Lung (tissue), 12 donors: ENCODE measurements around the gene USP32. TPM values are rescaled to one million over a fixed set of nuclear protein-coding genes. Genes with fewer than 3 reads are reported as not detected.

Experiments
- ATAC-seq: fragments of 200-7000 bp; cut with Tn5 transposase; one replicate; pipeline ENCODE4 v1.9.1; 2020; ENCODE audit warnings: moderate number of reproducible peaks; ENCODE audit not compliant: insufficient read depth, low FRiP score
- DNase-seq, 3 donors: peaks; one replicate each; pipeline ENCODE4 v3.0.0-alpha.2; 2013 to 2017
- H3K27ac ChIP-seq, 2 donors: one replicate each; pipeline ENCODE4 v1.5.1; 2013; ENCODE audit warnings: mild to moderate bottlenecking in 2 of 2, moderate library complexity in 2 of 2, control low read depth in 1 of 2, inconsistent platforms in 1 of 2, low read depth in 1 of 2, low read length in 1 of 2
- H3K27me3 ChIP-seq, 3 donors: one replicate each; pipeline ENCODE4 v1.5.1; 2013; ENCODE audit warnings: low read length in 2 of 3; ENCODE audit not compliant: control insufficient read depth in 3 of 3, insufficient read depth in 3 of 3
- H3K36me3 ChIP-seq, 4 donors: one replicate each; pipeline ENCODE4 v1.5.1; 2013; ENCODE audit warnings: low read length in 4 of 4, mild to moderate bottlenecking in 1 of 4, moderate library complexity in 1 of 4; ENCODE audit not compliant: control insufficient read depth in 4 of 4, insufficient read depth in 4 of 4
- H3K4me1 ChIP-seq, 5 donors: one replicate each; pipeline ENCODE4 v1.5.1; 2013; ENCODE audit warnings: low read length in 5 of 5, mild to moderate bottlenecking in 2 of 5, moderate library complexity in 1 of 5; ENCODE audit not compliant: control insufficient read depth in 5 of 5, insufficient read depth in 5 of 5
- H3K4me3 ChIP-seq: one replicate; pipeline ENCODE4 v1.5.1; 2013; ENCODE audit warnings: mild to moderate bottlenecking, control low read depth, moderate library complexity
- H3K9ac ChIP-seq, 2 donors: one replicate each; pipeline ENCODE4 v1.5.1; 2013; ENCODE audit warnings: low read length in 2 of 2, control low read depth in 1 of 2; ENCODE audit not compliant: insufficient read depth in 1 of 2
- H3K9me3 ChIP-seq, 4 donors: one replicate each; pipeline ENCODE4 v1.5.1; 2013; ENCODE audit warnings: low read length in 3 of 4, mild to moderate bottlenecking in 1 of 4, moderate library complexity in 1 of 4; ENCODE audit not compliant: control insufficient read depth in 4 of 4, insufficient read depth in 3 of 4
- WGBS, 2 donors: extraction: QIAGEN DNeasy Blood & Tissue Kit; methylation state at CpG; one replicate each; pipeline ENCODE4 v1.1.7; 2013; 5-methylcytosine and 5-hydroxymethylcytosine counted together
- polyA plus RNA-seq, 2 donors: library from polyadenylated mRNA; stranded (reverse); fragments of 200-250 nt; gene quantifications; one replicate each; pipeline ENCODE4 v1.2.1, GENCODE V29; 2013
- total RNA-seq, 2 donors: library from RNA; depleted of rRNA in 1 of 2; stranded (reverse); fragments of >200 nt in 1 of 2; gene quantifications; one replicate each; pipeline ENCODE4 v1.2.1, GENCODE V29; 2014 to 2021
- TF ChIP-seq, protein P1 (sequence below): IDR thresholded peaks from 2 replicates; pipeline ENCODE4 v1.5.1; 2012; ENCODE audit warnings: mild to moderate bottlenecking; ENCODE audit errors: control extremely low read depth, extremely low read depth
- donor health status: control.
- donor health status: control.
- donor health status: Bipolar disorder and iron deficiency.
- donor health status: healthy.
- donor health status: DM: yes; HTN: yes; CAD: no.

USP32 gene
- total and polyA plus RNA-seq, 4 donors: 18.2 to 96.6 (median 51.1) TPM

DNA sequence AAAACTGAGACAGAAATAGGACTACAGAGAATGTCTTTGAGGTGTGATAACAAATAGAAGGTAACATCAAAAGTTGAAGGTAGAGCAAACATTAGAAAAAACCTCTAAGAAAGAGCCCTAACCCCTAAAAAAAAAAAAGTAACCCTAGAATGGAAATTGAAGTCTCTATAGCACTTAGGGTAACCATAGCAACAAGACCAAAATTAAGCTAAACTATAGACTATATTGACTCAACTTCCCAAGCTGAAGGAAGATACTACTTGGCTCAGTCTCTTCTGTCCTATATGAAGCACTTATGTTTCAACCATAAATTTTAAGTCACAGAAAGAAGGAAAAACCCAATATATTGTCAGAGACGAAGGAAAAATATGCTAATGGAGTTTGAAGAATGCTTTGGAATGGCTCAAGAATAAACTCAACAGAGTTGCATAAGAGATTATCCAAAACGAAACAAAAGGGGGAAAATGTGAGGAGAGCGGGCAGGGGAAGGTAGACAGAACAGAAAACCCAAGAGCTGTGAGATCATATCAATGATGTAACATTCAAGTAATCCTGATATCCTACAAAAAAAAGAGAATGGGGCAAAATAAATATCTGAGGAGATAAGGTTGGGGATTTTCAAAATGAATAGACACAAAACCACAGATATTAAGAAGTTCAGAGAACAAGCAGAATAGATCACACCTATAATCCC, 88.4 kb downstream of the USP32 start:
- 74 to 79% methylated on average over 3 of the region's 3 CpGs for WGBS, 2 donors

GRCh38 chr17:60301649-60302048, 90.3 kb downstream of the USP32 start:
- peaks cover 0 to 4% (median 0%) of the 10 kb centered on the region in 5 donors for H3K4me1 ChIP-seq
- peaks cover 0 to 6% (median 0%) of the 10 kb centered on the region in 4 donors for H3K36me3 ChIP-seq
- TF ChIP-seq, protein P1, sequence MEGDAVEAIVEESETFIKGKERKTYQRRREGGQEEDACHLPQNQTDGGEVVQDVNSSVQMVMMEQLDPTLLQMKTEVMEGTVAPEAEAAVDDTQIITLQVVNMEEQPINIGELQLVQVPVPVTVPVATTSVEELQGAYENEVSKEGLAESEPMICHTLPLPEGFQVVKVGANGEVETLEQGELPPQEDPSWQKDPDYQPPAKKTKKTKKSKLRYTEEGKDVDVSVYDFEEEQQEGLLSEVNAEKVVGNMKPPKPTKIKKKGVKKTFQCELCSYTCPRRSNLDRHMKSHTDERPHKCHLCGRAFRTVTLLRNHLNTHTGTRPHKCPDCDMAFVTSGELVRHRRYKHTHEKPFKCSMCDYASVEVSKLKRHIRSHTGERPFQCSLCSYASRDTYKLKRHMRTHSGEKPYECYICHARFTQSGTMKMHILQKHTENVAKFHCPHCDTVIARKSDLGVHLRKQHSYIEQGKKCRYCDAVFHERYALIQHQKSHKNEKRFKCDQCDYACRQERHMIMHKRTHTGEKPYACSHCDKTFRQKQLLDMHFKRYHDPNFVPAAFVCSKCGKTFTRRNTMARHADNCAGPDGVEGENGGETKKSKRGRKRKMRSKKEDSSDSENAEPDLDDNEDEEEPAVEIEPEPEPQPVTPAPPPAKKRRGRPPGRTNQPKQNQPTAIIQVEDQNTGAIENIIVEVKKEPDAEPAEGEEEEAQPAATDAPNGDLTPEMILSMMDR: no peak
- ATAC-seq: no peak
- WGBS, 2 donors: 50 to 75% methylated on average over 1 of the region's 1 CpG
- no peak for DNase-seq
- H3K27me3 ChIP-seq: no peaks in the 10 kb centered on the region
- H3K9me3 ChIP-seq: no peaks in the 10 kb centered on the region
- no peak overlapping the region for H3K4me3 ChIP-seq
- no peak overlapping the region for H3K27ac ChIP-seq
- H3K9ac ChIP-seq: no peak overlapping the region

More for the DNA sequence above, 88.4 kb downstream of the USP32 start:
- Histone ChIP-seq H3K9ac (no peak overlapping the region), H3K27ac (no peak overlapping the region), H3K36me3 (peaks cover 0 to 6% (median 2%) of the 10 kb centered on the region in 4 donors), H3K9me3 (no peaks in the 10 kb centered on the region), H3K27me3 (no peaks in the 10 kb centered on the region), H3K4me3 (no peak overlapping the region), H3K4me1 (peaks cover 0 to 2% (median 0%) of the 10 kb centered on the region in 5 donors)
- DNase-seq (peak in 1 of 3 donors; percentile 2), ATAC-seq (no peak)
- TF ChIP-seq, protein P1: no peak

DNA sequence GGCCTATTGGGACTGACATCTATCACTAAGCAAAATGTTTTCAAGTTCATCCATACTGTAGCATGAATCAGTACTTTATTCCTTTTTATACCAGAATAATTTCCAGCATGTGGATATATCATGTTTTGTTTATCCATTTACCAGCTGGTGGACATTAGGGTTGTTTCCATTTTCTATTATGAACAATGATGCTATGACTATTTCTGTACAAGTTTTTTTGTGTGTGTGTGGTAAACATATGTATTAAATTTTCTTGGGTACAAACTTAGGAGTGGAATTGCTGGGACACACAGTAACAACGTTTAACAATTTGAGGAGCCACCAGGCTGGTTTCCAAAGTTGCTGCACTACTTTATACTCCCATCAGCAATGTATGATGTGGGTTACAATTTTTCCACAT, 91.0 kb downstream of the USP32 start:
- Histone ChIP-seq H3K4me3 (no peak overlapping the region), H3K27ac (no peak overlapping the region), H3K9ac (no peak overlapping the region), H3K4me1 (peaks cover 0 to 4% (median 0%) of the 10 kb centered on the region in 5 donors), H3K36me3 (peaks cover 0 to 6% (median 0%) of the 10 kb centered on the region in 4 donors), H3K27me3 (no peaks in the 10 kb centered on the region), H3K9me3 (no peaks in the 10 kb centered on the region)
- WGBS, 2 donors: 74 to 77% methylated on average over 1 of the region's 1 CpG
- peak in 1 of 3 donors; percentile 3 for DNase-seq
- TF ChIP-seq, protein P1: no peak
- no peak for ATAC-seq
